Activated CD8-positive, alpha-beta T cell treated with anti-CD3 and anti-CD28 coated beads, Interleukin-2, amount 10 ng/mL, durations not matched to agents 7 days and 5 days (primary cell): Measurements from ENCODE around the gene NTNG1. TPM values are rescaled to one million over a fixed set of nuclear protein-coding genes. Genes with fewer than 3 reads are reported as not detected.
"Not testable (repeated sequence)": the region's sequence is repeated elsewhere in the genome, so short reads cannot be mapped to it uniquely, and the experiment has no call there.

ENCODE experiments used
- ATAC-seq: fragments of 150-1000 bp; cut with Tn5 transposase; one replicate; pipeline ENCODE4 v1.10.0; 2021; ENCODE audit warnings: moderate library complexity
- CTCF ChIA-PET: fragments of 350-600 bp; sonication (Branson Sonifier 250); formaldehyde crosslinking; loops from one replicate; lab custom pipeline; 2021; ENCODE audit warnings: antibody characterized with exemption; lab: Charles Lee
- POLR2A ChIA-PET: fragments of 350-600 bp; sonication (Branson Sonifier 250); formaldehyde crosslinking; loops from one replicate; lab custom pipeline; 2021; ENCODE audit warnings: antibody characterized with exemption; lab: Charles Lee
- DNase-seq: peaks from one replicate; pipeline ENCODE4 v3.0.0-alpha.2; 2020
- H3K27ac Mint-ChIP-seq: one replicate; pipeline ENCODE4 v1.8.0; 2021; ENCODE audit warnings: mild to moderate bottlenecking, mixed read lengths
- H3K27me3 Mint-ChIP-seq: one replicate; pipeline ENCODE4 v1.8.0; 2021; ENCODE audit warnings: low read depth, mixed read lengths
- H3K36me3 Mint-ChIP-seq: one replicate; pipeline ENCODE4 v1.8.0; 2021; ENCODE audit warnings: low read depth, mixed read lengths
- H3K4me1 Mint-ChIP-seq: one replicate; pipeline ENCODE4 v1.8.0; 2021; ENCODE audit warnings: low read depth, mixed read lengths
- H3K4me3 Mint-ChIP-seq: one replicate; pipeline ENCODE4 v1.8.0; 2021; ENCODE audit warnings: mild to moderate bottlenecking, mixed read lengths
- H3K9me3 Mint-ChIP-seq: one replicate; pipeline ENCODE4 v1.8.0; 2022; ENCODE audit warnings: mixed read lengths; ENCODE audit not compliant: insufficient read depth
- total RNA-seq, 2 experiments: library from RNA; stranded (reverse); gene quantifications; one replicate each; pipeline ENCODE4 v1.2.3, GENCODE V29; 2021

NTNG1 gene
- total RNA-seq, 2 experiments from 2014 or later, result not detected

- H3K9me3 Mint-ChIP-seq, result no peaks in the 10 kb centered on the region
- ATAC-seq (no peak), DNase-seq (no peak)
- H3K27ac Mint-ChIP-seq, result no peak overlapping the region
- H3K36me3 Mint-ChIP-seq, result no peaks in the 10 kb centered on the region
- ChIA-PET POLR2A (no interaction called here), CTCF (no interaction called here)
- H3K4me1 Mint-ChIP-seq, result no peaks in the 10 kb centered on the region
- H3K27me3 Mint-ChIP-seq, result no peaks in the 10 kb centered on the region
- no peak overlapping the region for H3K4me3 Mint-ChIP-seq
Observed at GRCh38 chr1:107213225-107213624, 72.4 kb downstream of the NTNG1 start.

GRCh38 chr1:107220036-107220435 is 79.2 kb downstream of the NTNG1 start:
- no peaks in the 10 kb centered on the region for H3K27me3 Mint-ChIP-seq
- CTCF ChIA-PET, result no interaction called here
- H3K36me3 Mint-ChIP-seq, result no peaks in the 10 kb centered on the region
- POLR2A ChIA-PET, result no interaction called here
- no peaks in the 10 kb centered on the region for H3K4me1 Mint-ChIP-seq
- no peak overlapping the region for H3K4me3 Mint-ChIP-seq
- no peak for DNase-seq
- H3K9me3 Mint-ChIP-seq, result no peaks in the 10 kb centered on the region
- H3K27ac Mint-ChIP-seq, result no peak overlapping the region
- no peak for ATAC-seq

- Mint-ChIP-seq H3K36me3 (no peaks in the 10 kb centered on the region), H3K27me3 (no peaks in the 10 kb centered on the region), H3K4me3 (no peak overlapping the region), H3K4me1 (no peaks in the 10 kb centered on the region), H3K27ac (no peak overlapping the region), H3K9me3 (no peaks in the 10 kb centered on the region)
- ChIA-PET POLR2A (no interaction called here), CTCF (no interaction called here)
- ATAC-seq (no peak), DNase-seq (no peak)
Observed at GRCh38 chr1:107225706-107226105, 84.9 kb downstream of the NTNG1 start.

GRCh38 chr1:107228704-107229371 is 88.0 kb downstream of the NTNG1 start:
- POLR2A ChIA-PET, result no interaction called here
- Mint-ChIP-seq H3K9me3 (no peaks in the 10 kb centered on the region), H3K36me3 (no peaks in the 10 kb centered on the region), H3K27me3 (no peaks in the 10 kb centered on the region), H3K27ac (no peak overlapping the region), H3K4me1 (no peaks in the 10 kb centered on the region), H3K4me3 (no peak overlapping the region)
- ATAC-seq (no peak), DNase-seq (no peak)
- CTCF ChIA-PET, result no interaction called here

GRCh38 chr1:107229711-107230110 is 88.9 kb downstream of the NTNG1 start:
- no peaks in the 10 kb centered on the region for H3K9me3 Mint-ChIP-seq
- no peaks in the 10 kb centered on the region for H3K4me1 Mint-ChIP-seq
- H3K36me3 Mint-ChIP-seq, result no peaks in the 10 kb centered on the region
- CTCF ChIA-PET, result no interaction called here
- H3K27me3 Mint-ChIP-seq, result no peaks in the 10 kb centered on the region
- ATAC-seq, result no peak
- no peak overlapping the region for H3K27ac Mint-ChIP-seq
- POLR2A ChIA-PET, result no interaction called here
- DNase-seq, result no peak
- no peak overlapping the region for H3K4me3 Mint-ChIP-seq

GRCh38 chr1:107230121-107230520 is 89.3 kb downstream of the NTNG1 start:
- H3K4me3 Mint-ChIP-seq, result no peak overlapping the region
- H3K9me3 Mint-ChIP-seq, result no peaks in the 10 kb centered on the region
- ChIA-PET CTCF (no interaction called here), POLR2A (no interaction called here)
- no peaks in the 10 kb centered on the region for H3K36me3 Mint-ChIP-seq
- no peaks in the 10 kb centered on the region for H3K4me1 Mint-ChIP-seq
- ATAC-seq (no peak), DNase-seq (no peak)
- H3K27me3 Mint-ChIP-seq, result no peaks in the 10 kb centered on the region
- H3K27ac Mint-ChIP-seq, result no peak overlapping the region

- DNase-seq (no peak), ATAC-seq (no peak)
- Mint-ChIP-seq H3K36me3 (no peaks in the 10 kb centered on the region), H3K9me3 (peaks cover 5% of the 10 kb centered on the region), H3K27ac (no peak overlapping the region), H3K4me1 (no peaks in the 10 kb centered on the region), H3K4me3 (no peak overlapping the region), H3K27me3 (no peaks in the 10 kb centered on the region)
- POLR2A ChIA-PET, result no interaction called here
- CTCF ChIA-PET, result no interaction called here
Observed at GRCh38 chr1:107231291-107231690, 90.5 kb downstream of the NTNG1 start.

GRCh38 chr1:107232426-107232825 is 91.6 kb downstream of the NTNG1 start:
- Mint-ChIP-seq H3K27ac (no peak overlapping the region), H3K36me3 (no peaks in the 10 kb centered on the region), H3K9me3 (peaks cover 12% of the 10 kb centered on the region), H3K4me1 (no peaks in the 10 kb centered on the region), H3K27me3 (no peaks in the 10 kb centered on the region), H3K4me3 (no peak overlapping the region)
- DNase-seq (no peak), ATAC-seq (no peak)
- ChIA-PET POLR2A (no interaction called here), CTCF (interaction anchor here (0.7 kb wide), 1 partner anchor 14 kb away, joined by 3 read pairs; no protein-coding TSS in a partner anchor)

GRCh38 chr1:107236760-107237159 is 95.9 kb downstream of the NTNG1 start:
- CTCF ChIA-PET, H3K4me3 Mint-ChIP-seq, H3K36me3 Mint-ChIP-seq, DNase-seq, H3K27ac Mint-ChIP-seq, ATAC-seq, H3K27me3 Mint-ChIP-seq, POLR2A ChIA-PET, H3K4me1 Mint-ChIP-seq: not testable (repeated sequence)
- H3K9me3 Mint-ChIP-seq, result peaks cover 12% of the 10 kb centered on the region

GRCh38 chr1:107243461-107243860 is 102.6 kb downstream of the NTNG1 start:
- Mint-ChIP-seq H3K4me3 (no peak overlapping the region), H3K4me1 (no peaks in the 10 kb centered on the region), H3K27ac (no peak overlapping the region), H3K36me3 (no peaks in the 10 kb centered on the region), H3K27me3 (peaks cover 4% of the 10 kb centered on the region), H3K9me3 (no peaks in the 10 kb centered on the region)
- ChIA-PET POLR2A (no interaction called here), CTCF (no interaction called here)
- DNase-seq (no peak), ATAC-seq (no peak)

GRCh38 chr1:107244709-107245500 is 104.1 kb downstream of the NTNG1 start:
- Mint-ChIP-seq H3K27me3 (peaks cover 4% of the 10 kb centered on the region), H3K36me3 (no peaks in the 10 kb centered on the region), H3K4me1 (peaks cover 4% of the 10 kb centered on the region), H3K27ac (no peak overlapping the region), H3K9me3 (no peaks in the 10 kb centered on the region), H3K4me3 (no peak overlapping the region)
- ATAC-seq, result no peak
- no peak for DNase-seq
- POLR2A ChIA-PET, result no interaction called here
- CTCF ChIA-PET, result interaction anchor here (0.6 kb wide), 1 partner anchor 205 kb away, joined by 5 read pairs; no protein-coding TSS in a partner anchor

- ChIA-PET POLR2A (no interaction called here), CTCF (interaction anchor here (0.6 kb wide), 1 partner anchor 140 kb away, joined by 3 read pairs; no protein-coding TSS in a partner anchor)
- ATAC-seq (no peak), DNase-seq (no peak)
- Mint-ChIP-seq H3K36me3 (no peaks in the 10 kb centered on the region), H3K4me1 (peaks cover 8% of the 10 kb centered on the region), H3K9me3 (no peaks in the 10 kb centered on the region), H3K27me3 (peaks cover 9% of the 10 kb centered on the region), H3K27ac (no peak overlapping the region), H3K4me3 (no peak overlapping the region)
Observed at GRCh38 chr1:107246775-107247345, 106.0 kb downstream of the NTNG1 start.
